ENCODE results near the gene MARK3. TPM values are rescaled to one million over a fixed set of nuclear protein-coding genes. Genes with fewer than 3 reads are reported as not detected.
A peak's percentile ranks its signal among the peaks of the same experiment; 100 is the strongest.
"Not testable (repeated sequence)": the region's sequence is repeated elsewhere in the genome, so short reads cannot be mapped to it uniquely, and the experiment has no call there.

The MARK3 gene
- total RNA-seq, 1 donor from 2014 or later = 138 TPM

DNA sequence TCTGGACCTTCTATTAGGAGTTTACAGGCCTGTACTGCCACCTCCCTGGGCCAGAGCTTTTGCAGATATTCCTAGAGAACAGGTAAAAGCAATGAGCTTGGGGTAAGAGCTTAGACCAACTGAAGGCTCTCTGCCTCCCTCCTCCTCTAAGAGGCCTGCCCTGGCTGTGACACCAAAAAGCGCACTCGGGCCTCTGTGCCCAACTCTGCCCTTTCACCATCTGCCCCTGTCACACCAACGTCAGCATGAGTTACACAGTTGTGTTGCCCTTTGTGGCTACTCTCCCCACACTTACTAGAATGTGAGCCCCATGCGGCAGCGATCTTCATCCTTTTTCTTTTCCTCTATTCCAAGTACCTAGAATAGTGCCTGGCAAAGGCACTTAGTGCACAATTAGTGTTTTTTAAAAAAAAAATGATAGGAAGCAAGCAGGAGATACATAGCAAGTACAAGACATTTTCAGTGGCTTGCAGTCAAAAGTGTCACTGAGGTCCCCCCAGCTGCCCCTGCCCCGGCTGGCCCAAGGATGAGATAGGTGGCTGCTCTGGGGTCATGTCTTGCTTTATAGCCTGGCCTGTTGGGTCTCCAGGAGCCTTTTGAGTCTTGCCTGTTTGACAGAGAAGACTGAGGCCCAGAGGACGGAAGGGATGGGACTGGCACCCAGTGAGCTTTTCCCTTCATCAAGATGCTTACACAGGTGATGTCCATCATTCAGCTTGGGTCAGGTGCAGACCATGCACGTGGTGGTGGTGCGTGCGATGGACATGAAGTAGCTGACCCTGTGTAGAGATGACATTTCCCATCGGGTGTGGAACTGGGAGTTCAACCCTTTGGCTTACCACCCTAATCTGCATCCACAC is 124.9 kb downstream of the MARK3 start:
- peaks cover 19% of the 10 kb centered on the region for H3K36me3 Mint-ChIP-seq (ENCODE audit: insufficient read depth)
- no peak for DNase-seq (ENCODE audit: low spot score, unreplicated experiment)

DNA sequence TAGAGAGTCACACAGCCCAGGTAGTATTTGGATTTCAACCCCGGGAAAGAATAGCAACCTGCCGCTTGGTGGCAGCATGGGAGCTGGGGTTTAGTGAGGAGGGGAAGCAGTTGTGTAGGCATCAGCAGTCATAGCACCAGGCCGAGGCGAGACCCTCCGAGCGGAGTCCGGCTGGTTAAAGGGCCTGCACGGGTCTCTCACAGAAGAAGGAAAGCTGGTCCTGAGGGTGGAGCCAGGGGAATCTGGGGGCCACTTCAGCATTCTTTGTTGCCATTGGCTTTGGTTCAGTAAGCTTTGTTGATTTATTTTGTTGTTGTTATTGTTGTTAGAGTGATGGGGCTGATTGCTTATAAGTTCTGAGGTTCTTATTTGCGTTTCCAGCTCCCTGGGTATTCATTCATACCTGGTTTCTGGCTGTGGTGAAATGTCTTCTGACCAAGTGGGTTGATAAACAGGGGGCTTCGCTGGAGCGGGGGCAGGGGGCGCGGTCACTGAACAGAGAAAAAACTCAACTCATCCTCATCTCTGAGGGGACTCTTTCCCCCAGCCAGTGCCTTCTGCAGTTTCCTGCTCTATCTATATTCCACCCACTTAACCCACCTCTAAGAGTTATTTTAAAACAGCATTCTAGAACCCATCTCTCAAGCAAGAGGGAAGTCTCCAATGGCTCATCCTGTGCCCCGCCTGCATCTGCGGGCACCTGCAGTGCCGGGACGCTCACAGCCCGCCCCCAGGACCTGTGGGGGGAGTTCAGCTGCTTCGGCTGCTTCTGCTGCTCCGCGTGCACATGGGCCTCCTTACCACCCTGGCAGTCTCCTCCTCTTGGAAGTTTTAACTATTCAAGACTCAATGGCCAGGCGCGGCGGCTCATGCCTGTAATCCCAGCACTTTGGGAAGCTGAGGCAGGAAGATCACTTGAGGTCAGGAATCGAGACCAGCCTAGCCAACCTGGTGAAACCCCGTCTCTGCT is 125.8 kb downstream of the MARK3 start:
- H3K36me3 Mint-ChIP-seq (ENCODE audit: insufficient read depth) = peaks cover 15% of the 10 kb centered on the region
- peak overlapping the region; percentile 71 for H3K27ac Mint-ChIP-seq
- peaks cover 1% of the 10 kb centered on the region for H3K4me1 Mint-ChIP-seq (ENCODE audit: low read depth)
- TF ChIP-seq, protein P1, sequence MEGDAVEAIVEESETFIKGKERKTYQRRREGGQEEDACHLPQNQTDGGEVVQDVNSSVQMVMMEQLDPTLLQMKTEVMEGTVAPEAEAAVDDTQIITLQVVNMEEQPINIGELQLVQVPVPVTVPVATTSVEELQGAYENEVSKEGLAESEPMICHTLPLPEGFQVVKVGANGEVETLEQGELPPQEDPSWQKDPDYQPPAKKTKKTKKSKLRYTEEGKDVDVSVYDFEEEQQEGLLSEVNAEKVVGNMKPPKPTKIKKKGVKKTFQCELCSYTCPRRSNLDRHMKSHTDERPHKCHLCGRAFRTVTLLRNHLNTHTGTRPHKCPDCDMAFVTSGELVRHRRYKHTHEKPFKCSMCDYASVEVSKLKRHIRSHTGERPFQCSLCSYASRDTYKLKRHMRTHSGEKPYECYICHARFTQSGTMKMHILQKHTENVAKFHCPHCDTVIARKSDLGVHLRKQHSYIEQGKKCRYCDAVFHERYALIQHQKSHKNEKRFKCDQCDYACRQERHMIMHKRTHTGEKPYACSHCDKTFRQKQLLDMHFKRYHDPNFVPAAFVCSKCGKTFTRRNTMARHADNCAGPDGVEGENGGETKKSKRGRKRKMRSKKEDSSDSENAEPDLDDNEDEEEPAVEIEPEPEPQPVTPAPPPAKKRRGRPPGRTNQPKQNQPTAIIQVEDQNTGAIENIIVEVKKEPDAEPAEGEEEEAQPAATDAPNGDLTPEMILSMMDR (IDR thresholded peaks at IDR 0.05; ENCODE audit: unreplicated experiment) = no peak
- DNase-seq (ENCODE audit: low spot score, unreplicated experiment) = no peak
- H3K4me3 Mint-ChIP-seq (ENCODE audit: low read depth) = no peak overlapping the region
- no peaks in the 10 kb centered on the region for H3K27me3 Mint-ChIP-seq
- no peaks in the 10 kb centered on the region for H3K9me3 Mint-ChIP-seq (ENCODE audit: low read depth)

More for the DNA sequence above, 124.9 kb downstream of the MARK3 start:
- Mint-ChIP-seq H3K9me3 (ENCODE audit: low read depth) (no peaks in the 10 kb centered on the region), H3K4me1 (ENCODE audit: low read depth) (peaks cover 1% of the 10 kb centered on the region), H3K4me3 (ENCODE audit: low read depth) (no peak overlapping the region), H3K27me3 (no peaks in the 10 kb centered on the region), H3K27ac (peak overlapping the region; percentile 71)
- TF ChIP-seq, protein P1 (IDR thresholded peaks at IDR 0.05; ENCODE audit: unreplicated experiment) = no peak

DNA sequence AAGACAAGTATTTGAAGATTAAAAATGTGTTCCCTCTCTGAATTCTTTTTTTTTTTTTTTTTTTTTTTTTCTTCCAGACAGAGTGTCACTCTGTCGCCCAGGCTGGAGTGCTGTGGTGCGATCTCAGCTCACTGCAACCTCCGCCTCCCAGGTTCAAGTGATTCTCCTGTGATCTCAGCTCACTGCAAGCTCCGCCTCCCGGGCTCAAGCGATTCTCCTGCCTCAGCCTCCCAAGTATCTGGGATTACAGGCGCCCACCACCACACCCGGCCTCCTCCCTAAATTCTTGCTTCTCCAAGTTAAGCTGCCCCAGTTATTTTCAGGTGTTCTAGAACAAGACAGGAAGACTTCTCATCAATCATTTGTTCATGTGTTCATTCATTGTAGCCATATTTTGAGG is 127.0 kb downstream of the MARK3 start:
- peaks cover 13% of the 10 kb centered on the region for H3K36me3 Mint-ChIP-seq (ENCODE audit: insufficient read depth)
- DNase-seq (ENCODE audit: low spot score, unreplicated experiment); H3K4me1 Mint-ChIP-seq (ENCODE audit: low read depth); H3K4me3 Mint-ChIP-seq (ENCODE audit: low read depth); H3K27me3 Mint-ChIP-seq; H3K9me3 Mint-ChIP-seq (ENCODE audit: low read depth): not testable (repeated sequence)
- H3K27ac Mint-ChIP-seq = peak overlapping the region; percentile 29

DNA sequence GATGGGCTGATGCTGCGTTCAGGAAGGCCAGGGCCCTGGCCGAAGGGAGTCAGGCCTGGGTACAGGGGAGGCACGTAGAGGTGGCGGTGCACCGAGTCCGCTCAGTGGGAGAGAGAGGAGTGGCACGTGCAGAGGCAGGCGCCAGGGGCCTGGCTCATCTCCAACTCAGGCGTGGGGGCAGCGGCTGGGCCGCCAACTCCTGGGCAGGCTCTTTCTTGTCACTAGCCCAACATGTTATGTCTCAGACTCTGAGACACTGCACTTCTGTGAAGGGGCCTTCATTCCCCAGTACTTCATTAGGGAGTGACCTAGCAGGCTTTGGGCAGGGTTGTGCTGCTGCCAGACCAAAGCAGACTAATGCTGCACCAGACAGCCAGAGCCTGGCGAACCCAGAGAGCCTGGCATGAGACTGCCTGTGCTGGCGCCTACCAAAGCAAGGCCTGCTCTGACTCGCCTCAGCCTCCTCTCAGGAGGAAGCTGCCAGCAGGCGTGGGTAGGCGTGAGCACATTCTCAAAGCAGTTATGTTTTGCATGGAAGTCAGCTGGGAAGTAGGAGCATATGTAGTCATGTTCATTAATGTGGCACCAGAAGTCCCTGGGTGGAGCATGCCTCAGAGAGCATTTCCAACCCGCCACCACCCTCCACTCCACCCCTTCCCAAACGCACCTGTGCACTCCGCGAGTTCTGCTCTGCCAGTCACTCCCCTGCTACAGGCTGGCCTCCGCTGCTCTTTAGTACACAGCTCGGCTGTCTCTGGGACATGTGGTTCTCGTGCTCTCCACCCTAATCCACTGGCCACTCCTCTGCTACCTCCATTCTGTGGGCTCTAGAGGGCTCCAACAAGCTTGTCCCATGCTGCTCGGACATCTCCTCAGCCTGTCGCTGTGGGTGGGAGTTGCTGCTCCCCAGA is 127.7 kb downstream of the MARK3 start:
- H3K36me3 Mint-ChIP-seq (ENCODE audit: insufficient read depth) = peaks cover 14% of the 10 kb centered on the region
- no peaks in the 10 kb centered on the region for H3K27me3 Mint-ChIP-seq
- TF ChIP-seq, protein P1 (IDR thresholded peaks at IDR 0.05; ENCODE audit: unreplicated experiment) = no peak
- H3K4me1 Mint-ChIP-seq (ENCODE audit: low read depth) = peaks cover 1% of the 10 kb centered on the region
- no peak overlapping the region for H3K4me3 Mint-ChIP-seq (ENCODE audit: low read depth)
- peak overlapping the region; percentile 49 for H3K27ac Mint-ChIP-seq
- no peaks in the 10 kb centered on the region for H3K9me3 Mint-ChIP-seq (ENCODE audit: low read depth)
- no peak for DNase-seq (ENCODE audit: low spot score, unreplicated experiment)

DNA sequence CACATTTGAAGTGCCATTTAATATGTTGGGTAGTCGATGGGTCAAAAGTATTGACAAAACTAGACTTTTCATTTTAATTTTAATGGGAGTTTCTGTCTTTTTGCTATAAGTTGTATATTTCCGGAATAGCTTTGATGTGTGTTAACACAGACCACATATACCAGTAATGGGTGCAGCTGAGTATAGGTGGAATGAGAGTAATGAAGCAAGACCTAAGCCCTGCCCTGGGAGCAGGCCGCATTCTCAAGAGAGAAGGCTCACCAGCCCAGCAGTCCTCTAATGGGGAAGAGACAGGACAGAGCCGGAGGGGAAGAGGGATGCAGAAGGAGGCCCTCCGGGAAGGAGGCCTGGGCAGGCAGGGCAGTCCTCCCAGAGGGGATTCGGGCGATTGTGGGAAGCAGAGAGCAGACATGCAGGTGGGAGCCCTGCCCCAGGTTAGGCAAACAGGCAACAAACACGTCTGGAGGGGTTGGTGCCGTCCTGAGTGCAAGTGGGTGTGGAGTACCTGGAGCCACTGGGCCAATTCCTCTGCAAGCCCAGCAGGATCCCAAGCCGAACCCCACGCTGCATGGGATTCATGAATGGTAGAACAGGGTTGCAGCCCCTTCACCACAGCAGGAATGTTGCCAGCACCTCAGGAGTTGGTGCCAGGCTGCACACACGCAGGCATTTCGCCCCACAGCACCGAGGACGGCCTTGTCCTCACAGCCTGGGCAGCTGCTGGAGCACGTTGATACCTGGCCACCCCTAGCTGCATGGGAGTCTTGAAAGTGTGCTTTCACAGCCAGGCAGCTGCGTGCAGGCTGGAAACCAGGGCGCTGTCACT is 129.6 kb downstream of the MARK3 start:
- no peak overlapping the region for H3K4me3 Mint-ChIP-seq (ENCODE audit: low read depth)
- H3K27ac Mint-ChIP-seq = peak overlapping the region; percentile 37
- DNase-seq (ENCODE audit: low spot score, unreplicated experiment) = no peak
- H3K27me3 Mint-ChIP-seq = no peaks in the 10 kb centered on the region
- peaks cover 8% of the 10 kb centered on the region for H3K4me1 Mint-ChIP-seq (ENCODE audit: low read depth)
- TF ChIP-seq, protein P1 (IDR thresholded peaks at IDR 0.05; ENCODE audit: unreplicated experiment) = no peak
- H3K36me3 Mint-ChIP-seq (ENCODE audit: insufficient read depth) = peaks cover 14% of the 10 kb centered on the region
- no peaks in the 10 kb centered on the region for H3K9me3 Mint-ChIP-seq (ENCODE audit: low read depth)
